Measurements from ENCODE around the gene RHCE.
"Not testable (repeated sequence)": the region's sequence is repeated elsewhere in the genome, so short reads cannot be mapped to it uniquely, and the experiment has no call there.

Gene RHCE

DNA sequence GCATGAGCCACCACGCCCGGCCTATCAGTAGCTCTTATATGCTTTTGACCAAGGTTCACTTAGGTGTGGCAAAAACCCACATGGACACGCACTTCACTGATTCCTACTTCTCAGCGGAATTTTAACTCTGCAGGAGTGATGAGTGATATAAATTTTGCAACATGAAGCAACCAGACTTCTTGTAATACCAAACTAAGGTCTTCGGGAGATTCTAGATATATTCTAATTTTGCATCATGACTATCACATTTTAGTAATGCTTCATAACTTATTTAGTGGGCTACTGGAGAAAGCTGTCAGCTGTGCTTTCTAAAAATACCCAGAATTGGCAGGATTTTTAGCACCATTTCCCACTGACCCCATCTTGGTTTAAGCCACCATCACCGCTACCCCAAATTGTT is 27.8 kb downstream of the RHCE start:
- no peak for DNase-seq
- TF ChIP-seq POLR2A (IDR thresholded peaks at IDR 0.05; ENCODE audit: low read length) (no peak), GATA1 (IDR thresholded peaks at IDR 0.05; ENCODE audit: low read depth, low read length) (no peak)

DNA sequence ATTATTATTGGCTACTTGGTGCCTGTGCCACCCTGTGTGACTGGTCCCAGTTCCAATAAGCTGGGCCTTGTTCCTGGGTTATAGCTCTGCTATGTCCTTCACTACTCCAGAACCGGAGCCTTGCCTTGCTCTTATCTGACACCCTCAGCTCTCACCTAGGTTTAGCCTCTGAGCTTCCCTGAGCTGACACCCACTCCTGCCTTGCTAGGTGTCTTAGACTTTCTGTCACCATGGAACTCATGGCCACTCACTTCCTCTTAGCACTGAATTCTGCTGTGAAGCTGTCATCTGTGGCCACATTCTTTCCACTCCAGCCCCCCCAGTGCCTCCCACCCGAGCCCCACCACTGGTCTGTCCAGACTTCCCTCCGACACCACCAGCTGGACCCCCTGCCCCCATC is 30.9 kb downstream of the RHCE start:
- DNase-seq, result not testable (repeated sequence)

DNA sequence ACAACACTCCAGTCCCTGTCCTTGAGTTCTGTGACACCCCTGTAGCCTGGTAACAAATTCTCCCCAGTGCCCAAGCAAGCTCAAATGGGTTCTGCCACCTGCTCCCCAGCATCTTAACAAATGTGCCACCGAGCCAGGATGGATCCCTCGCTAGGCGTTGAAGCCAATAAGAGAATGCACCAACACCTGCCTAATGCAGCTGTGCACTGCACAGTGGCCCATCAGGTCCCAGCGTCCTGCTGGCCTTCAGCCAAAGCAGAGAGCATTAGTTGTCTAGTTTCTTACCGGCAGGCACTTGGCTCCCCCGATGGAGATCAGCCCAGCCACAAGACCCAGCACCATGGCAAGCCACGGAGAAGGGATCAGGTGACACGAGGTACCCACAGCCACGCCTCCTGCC is 31.9 kb downstream of the RHCE start:
- not testable (repeated sequence) for DNase-seq

DNA sequence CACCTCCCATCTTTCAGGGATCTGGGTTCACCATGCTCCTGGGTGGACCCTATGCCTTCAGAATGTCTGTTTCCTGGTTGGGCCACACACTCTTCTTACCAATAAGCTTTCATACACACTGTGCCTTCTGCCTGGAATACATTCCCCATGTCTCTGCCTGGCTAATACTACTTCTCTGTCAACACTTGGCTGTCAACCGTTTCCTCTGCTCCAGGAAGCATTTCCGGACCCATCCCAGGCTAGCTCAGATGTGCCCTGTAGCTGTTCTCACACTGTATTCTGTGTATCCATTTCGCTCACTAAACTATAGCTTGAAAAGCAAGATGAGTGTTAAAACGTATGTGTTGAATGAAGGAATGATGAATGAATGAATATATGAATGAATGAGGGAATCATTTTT is 33.5 kb downstream of the RHCE start:
- not testable (repeated sequence) for DNase-seq

DNA sequence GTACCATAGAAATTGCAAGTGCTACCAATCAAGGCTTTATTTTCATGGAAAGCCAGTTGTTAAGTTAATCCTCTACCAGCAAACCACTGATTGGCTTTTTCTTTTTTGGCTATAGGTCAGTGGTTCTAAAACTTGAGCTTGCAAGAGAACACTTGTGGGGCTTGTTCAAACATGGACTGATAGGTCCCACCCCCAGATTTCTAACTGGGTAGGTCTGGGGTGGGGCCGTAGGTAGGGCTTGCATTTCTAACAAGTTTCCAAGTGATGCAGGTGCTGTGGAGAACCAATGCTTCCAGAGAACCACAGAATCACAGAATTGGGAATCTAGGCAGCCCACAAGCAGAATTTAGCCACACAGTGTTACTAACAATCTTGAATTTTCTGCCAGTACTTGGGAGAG is 36.8 kb downstream of the RHCE start:
- not testable (repeated sequence) for DNase-seq

DNA sequence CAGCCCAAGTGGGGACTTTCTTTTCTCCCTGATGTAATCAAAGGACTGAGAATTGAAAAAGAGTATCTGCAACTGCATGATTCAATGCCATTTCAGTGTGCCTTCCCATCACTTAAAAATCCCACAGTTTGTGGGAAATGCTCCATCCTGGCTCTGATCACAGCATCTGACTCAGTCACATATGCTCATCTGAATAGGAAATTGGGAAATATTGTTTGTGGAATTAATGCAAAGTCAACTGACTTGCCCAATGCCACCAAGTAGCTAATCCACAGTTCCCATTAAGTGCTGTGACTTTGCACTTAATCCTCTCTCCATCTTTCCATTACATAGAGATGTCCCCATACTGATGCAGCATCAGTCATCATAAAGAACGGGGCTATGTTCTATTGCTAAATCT is 37.5 kb downstream of the RHCE start:
- DNase-seq, result not testable (repeated sequence)

DNA sequence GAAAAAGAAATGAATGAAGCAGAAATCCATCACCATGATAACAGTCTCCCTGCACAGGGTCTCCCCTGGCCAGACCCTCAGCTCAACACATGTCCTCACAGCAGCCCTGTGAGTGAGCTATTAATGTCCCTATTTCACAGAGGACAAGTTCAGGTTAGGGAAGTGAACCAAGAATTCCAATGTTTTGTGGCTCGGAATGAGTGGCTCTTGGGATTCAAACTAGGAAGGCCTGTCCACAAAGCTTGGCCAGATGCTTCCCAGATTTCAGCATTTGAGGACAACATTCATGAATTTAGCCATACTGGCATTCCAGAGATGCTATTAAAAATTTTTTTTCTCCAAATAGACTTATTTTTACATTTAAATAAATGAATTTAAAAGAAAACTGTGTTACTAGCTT is 38.1 kb downstream of the RHCE start:
- not testable (repeated sequence) for DNase-seq

DNA sequence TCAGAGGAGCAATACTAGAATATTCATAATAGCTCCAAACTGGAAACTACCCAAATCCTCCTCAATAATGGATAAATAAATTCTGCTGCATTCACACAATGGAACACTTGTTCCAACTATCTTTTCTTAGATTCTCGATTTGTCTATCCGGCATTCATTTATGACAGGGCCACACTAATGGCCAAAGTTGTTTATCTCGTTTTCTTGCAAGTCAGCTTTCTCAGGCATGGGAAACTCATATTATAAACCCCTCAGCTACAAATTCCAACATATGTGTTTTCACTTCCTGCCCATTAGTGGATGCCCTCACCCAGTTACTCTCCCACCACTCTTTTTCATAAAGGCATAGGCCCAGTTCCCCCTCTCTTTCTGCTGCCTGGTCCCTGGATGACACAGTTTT is 42.3 kb downstream of the RHCE start:
- not testable (repeated sequence) for DNase-seq

DNA sequence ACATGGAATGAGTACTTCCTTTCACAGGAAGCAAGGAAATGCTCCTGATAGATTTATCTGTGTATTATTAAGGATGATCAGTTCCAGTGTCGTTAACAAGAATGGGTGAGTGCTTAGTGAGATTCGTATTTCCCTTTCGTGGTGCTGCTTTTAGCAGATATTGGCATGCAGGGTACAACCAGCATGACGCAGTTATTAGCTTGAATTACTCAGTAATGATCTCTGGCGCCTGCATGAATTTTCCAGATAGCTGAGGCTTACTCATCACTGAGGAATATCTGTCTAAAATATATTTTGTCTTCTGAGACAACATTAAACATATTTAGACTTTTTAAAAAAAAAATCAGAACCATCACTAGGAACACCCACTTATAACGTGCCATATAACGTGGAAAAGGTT is 48.9 kb downstream of the RHCE start:
- DNase-seq, result not testable (repeated sequence)

DNA sequence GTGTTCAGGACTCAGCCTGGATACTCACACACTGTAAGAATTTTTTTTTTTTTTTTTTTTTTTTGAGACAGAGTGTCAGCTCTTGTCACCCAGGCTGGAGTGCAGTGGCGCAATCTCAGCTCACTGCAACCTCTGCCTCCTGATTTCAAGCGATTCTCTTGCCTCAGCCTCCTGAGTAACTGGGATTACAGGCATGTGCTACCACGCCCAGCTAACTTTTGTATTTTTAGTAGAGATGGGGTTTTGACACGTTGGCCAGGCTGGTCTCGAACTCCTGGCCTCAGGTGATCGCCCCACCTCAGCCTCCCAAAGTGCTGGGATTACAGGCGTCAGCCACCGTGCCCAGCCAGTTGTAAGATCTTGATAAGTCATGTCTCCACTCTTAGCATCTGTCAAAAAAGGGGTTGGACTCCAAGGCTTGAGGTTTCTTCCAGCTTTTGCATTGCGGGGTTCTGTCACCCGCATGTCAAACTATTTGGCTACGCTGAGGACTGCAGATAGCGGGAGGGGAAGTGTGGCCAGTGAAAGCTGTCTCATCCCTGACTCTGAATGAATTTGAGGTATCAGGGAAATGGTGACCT is 50.8 kb downstream of the RHCE start:
- not testable (repeated sequence) for DNase-seq

DNA sequence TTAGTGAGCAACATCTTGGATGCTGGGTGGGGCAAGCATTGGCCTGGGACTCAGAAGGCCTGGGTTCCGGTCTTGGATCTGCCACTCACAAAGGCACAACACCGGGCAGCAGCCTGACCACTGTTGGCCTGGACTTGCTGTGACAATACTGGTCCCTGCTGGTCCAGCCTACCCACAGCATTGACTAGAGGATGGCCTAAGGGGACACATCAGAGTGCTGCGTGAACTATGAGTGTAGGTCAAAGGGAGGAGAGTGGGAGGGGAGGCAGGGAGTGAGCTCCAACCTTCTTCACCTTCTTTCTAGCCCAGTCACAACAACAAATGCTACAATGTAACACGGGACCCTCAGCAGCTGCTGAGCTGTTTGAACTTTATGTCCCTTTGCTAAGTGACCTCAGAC is 51.4 kb downstream of the RHCE start:
- peak in 1 of 2 experiments; percentile 37 for DNase-seq
- TF ChIP-seq POLR2A (IDR thresholded peaks at IDR 0.05; ENCODE audit: low read length) (no peak), GATA1 (IDR thresholded peaks at IDR 0.05; ENCODE audit: low read depth, low read length) (no peak)

DNA sequence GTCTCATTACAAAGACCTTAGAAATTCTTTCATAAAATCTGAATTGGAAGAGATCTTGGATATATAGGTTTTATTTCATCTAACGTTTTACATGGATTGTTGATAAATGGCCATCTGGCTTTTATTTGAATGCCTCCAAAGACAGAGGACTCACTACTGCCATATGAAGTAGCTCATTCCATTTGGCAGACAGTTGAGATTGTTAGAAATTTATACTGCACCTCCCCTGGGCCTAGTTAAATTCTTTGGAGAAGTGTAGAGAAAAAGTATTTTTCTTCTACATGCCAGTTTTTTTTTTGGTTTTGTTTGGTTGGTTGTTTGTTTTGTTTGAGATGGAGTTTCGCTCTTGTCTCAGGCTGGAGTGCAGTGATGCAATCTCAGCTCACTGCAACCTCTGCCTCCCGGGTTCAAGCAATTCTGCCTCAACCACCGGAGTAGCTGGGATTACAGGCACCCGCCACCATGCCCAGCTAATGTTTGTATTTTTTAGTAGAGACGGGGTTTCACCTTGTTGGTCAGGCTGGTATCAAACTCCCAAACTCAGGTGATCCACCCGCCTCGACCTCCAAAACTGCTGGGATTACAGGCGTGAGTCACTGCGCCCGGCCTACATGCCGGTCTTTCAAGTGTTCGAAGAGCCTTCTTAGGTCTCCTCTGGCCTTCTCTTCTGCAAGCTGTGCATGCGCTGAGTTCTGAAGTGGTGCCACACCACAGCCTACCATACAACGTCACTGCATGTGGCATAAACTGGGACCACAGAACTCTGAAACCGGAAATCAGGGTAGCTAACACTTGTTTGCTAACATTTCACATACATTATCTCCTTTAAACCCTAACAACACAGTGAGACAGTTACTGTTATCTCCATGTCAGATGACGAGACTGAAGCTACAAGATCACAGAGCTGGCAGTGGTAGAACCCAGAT is 57.7 kb downstream of the RHCE start:
- DNase-seq, result not testable (repeated sequence)

DNA sequence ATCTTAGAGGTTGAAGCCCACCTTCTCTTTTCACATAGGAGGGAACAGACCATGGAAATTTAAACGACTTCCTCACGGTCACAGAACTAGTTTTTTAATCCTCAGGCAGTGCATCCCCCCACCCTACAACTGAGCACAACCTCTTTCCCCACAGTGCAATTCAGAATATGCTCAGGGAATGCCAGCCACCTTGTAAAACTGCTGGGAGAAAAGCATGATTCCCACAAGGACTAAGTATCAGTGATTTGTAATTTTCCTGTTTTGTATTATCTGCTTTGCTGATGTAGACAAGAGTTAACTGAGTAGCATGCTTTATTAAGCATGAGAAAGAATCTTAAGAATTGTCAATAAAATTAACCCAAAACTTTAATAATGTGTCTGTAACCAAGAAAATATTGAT is 58.7 kb downstream of the RHCE start:
- no peak for DNase-seq
- TF ChIP-seq POLR2A (IDR thresholded peaks at IDR 0.05; ENCODE audit: low read length) (no peak), GATA1 (IDR thresholded peaks at IDR 0.05; ENCODE audit: low read depth, low read length) (no peak)

DNA sequence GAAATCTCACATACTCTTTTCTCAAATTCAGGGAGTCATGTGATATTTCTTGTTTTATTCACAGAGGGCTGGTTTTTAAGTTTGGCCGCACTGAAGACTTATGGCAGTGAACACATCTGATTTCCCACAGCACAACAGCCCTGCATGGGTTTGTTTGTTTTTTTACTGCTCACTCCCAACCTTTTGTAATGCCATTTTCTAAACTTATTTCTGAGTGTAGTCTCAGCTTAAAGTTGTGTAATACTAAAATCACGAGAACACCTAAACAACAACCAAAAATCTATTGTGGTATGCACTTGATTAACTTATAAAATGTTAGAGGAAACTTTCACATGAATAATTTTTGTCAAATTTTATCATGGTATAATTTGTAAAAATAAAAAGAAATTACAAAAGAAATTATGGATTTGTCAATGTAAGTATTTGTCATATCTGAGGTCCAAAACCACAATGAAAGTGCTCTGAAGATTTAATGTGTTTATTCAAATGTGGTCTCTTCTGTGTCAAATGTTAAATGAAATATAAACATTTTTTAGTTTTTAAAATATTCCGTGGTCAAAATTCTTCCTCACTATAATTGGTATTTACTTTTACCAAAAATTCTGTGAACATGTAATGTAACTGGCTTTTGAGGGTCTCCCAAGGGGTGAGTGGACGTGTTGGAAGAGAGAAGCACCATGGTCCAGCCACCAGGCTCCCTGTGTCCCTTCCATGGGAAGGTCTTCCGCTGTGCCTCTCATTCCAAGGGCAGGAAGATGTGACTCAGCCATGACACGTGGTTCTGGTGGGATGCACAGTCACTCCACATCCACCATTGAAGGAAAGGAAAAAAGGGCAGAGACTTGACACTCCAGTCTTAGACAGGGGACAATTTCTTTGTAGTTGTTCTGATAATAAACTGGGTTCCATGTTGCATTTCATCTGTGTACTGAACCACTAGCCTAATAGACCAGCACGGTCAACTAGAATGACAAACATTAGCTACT is 59.7 kb downstream of the RHCE start:
- no peak for TF ChIP-seq GATA1 (IDR thresholded peaks at IDR 0.05; ENCODE audit: low read depth, low read length)
- TF ChIP-seq POLR2A (IDR thresholded peaks at IDR 0.05; ENCODE audit: low read length), result no peak

DNA sequence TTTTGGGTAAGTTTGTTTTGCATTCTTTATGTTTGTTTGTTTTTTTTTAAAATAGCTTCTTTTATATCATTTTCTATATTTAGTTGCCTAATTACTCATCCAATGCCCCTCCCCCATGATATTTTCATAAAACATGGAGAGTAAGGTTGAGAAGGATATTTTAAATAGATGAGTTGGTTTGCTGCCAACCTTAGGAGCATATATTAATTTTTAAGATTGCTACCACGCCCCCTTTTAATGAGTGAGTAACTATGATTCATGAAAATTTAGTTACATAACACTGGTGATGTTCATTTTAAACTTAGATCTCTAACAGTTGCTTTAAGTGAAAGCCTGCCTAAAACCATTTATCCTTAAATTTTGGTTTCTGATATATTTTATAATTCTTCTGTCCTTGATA is 63.8 kb downstream of the RHCE start:
- peak in 1 of 2 experiments; percentile 46 for DNase-seq

More for the DNA sequence above, 59.7 kb downstream of the RHCE start:
- DNase-seq, result peak in 1 of 2 experiments; percentile 31

DNA sequence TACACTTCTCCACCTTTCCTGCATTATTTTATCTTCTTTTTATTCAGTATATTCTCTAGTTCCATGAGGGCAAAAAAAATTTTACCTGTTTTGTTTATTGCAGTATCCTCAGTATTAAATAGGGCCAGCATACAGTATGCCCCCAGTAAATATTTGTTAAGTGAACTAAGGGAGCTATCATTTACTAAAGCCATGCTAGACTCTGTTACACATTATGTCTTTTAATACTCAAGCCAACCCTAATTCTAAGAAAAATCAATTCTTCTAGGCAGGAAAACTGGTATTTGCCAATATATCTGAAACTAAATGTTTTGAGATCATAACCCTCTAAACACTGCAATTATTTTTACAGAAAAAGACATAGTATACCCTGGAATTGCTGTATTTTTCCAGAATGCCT is 64.2 kb downstream of the RHCE start:
- TF ChIP-seq POLR2A (IDR thresholded peaks at IDR 0.05; ENCODE audit: low read length) (no peak), GATA1 (IDR thresholded peaks at IDR 0.05; ENCODE audit: low read depth, low read length) (no peak)
- no peak for DNase-seq

More for the DNA sequence above, 63.8 kb downstream of the RHCE start:
- TF ChIP-seq GATA1 (IDR thresholded peaks at IDR 0.05; ENCODE audit: low read depth, low read length), result no peak
